GM21515 (cell line): Measurements from ENCODE around the gene TDRD3.

Experiments
- ATAC-seq: cut with Tn5 transposase; IDR thresholded peaks from one replicate; pipeline ENCODE4 v1.9.1; 2021; ENCODE audit not compliant: unreplicated experiment

TDRD3 gene

GRCh38 chr13:60448907-60449510 lies 52.0 kb downstream of the TDRD3 start:
- ATAC-seq: no peak

GRCh38 chr13:60453490-60453889 lies 56.5 kb downstream of the TDRD3 start:
- ATAC-seq: no peak

GRCh38 chr13:60454425-60454824 lies 57.4 kb downstream of the TDRD3 start:
- no peak for ATAC-seq

GRCh38 chr13:60463787-60464186 lies 66.8 kb downstream of the TDRD3 start:
- ATAC-seq: no peak

DNA sequence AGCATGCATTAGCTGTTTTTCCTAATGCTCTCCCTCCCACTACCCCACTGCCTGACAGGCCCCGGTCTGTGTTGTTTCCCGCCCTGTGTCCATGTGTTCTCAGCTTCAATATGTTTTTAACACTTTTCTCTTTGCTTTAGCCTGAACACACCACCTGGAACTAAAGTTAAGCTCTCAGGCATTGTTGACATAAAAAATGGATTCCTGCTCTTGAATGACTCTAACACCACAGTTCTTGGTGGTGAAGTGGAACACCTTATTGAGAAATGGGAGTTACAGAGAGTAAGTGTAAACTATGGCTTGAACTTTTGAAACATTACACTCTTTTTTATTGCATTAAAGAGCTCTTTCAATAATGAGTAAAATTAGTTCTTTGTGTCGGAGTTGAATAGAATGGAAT lies 70.1 kb downstream of the TDRD3 start:
- ATAC-seq: no peak

GRCh38 chr13:60479273-60479672 lies 82.3 kb downstream of the TDRD3 start:
- ATAC-seq: no peak

GRCh38 chr13:60482012-60482411 lies 85.0 kb downstream of the TDRD3 start:
- no peak for ATAC-seq

DNA sequence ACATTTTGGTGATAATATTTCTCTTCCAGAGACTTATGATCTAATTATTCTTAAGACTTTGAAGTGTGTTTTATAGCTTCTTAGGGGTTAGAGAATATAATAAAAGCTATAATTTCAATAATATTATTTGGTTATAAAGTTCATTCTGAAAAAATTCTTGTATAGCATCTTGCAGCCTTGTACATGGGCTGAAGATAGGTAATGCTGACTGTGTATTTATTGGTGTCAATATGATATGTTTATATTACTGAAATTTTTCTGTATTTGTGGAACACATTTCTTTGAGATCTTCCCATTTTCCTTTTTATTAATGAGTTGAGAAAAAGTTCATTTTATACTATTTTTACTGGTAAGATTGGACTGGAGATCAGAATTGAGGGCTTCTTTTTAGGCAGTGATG lies 87.8 kb downstream of the TDRD3 start:
- ATAC-seq: no peak

DNA sequence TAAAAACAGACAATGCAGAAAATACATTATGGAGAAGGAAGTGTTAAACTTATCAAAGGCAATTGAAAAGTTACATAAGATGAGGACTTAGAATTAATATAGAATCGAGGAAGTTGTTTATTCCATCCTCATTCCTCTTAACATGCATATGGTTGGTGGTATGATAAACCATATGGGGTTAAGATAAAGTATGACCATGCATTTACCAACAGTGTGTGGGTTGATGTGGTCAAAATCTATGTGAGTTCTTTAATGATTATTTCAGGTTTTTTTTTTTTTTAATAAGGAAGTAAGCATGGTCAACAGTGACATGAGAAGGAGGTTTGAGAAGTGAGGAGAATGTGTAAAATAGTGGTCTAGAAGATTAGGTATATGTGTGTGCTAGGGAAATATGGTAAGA lies 94.5 kb downstream of the TDRD3 start:
- no peak for ATAC-seq

DNA sequence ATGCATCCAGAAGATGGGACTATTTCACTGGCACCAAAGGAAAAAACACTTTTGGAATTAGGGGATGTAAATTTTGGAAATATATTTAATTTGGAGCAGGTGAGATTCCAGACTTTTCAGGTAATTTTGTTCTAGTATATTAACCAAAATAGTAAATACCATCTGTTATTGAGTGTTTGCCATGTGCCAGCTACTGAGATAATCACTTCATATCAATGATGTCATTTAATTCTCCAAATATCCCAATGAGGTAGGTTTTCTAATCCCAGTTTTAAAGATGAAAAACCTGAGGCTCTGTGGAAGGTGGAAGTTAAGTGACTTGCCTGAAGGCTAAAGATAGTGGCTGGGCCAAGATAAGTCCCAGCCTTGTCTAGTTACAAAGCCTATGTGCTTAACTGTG lies 95.2 kb downstream of the TDRD3 start:
- no peak for ATAC-seq

DNA sequence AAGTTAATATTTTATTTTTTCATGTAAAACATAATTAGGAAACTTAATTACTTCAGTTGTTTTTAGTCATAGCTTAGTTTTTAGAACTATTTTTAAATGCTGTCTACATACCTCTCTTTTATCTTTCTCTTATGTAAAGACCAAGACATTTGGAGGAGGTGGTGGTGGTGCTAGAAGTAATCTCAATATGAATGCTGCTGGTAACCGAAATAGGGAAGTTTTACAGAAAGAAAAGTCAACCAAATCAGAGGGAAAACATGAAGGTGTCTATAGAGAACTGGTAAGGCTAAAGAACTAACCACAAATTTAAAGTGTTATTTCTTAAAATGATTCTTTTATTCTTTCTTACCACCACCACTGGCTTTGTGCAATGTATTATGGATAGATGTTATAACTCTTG lies 97.3 kb downstream of the TDRD3 start:
- no peak for ATAC-seq

DNA sequence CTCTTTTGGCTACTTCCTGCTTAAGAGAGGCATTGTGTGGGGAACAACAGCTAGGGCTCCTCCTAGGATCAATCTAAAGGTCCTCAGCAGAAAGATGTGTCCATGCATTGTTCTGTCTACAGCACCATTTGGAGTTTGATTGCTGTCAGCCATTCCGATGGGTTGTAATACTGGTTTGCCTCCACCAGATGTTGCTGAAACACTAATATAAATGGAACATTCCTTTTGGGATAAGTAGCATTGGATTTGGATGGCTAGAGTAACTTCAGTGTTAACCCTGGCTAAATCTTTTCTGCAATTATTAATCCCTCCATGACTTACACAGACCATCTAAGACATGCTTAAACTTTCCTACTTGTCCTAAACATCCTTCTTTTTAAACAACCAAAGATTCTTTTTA lies 104.2 kb downstream of the TDRD3 start:
- ATAC-seq: no peak

GRCh38 chr13:60509601-60510386 lies 112.8 kb downstream of the TDRD3 start:
- ATAC-seq: no peak

DNA sequence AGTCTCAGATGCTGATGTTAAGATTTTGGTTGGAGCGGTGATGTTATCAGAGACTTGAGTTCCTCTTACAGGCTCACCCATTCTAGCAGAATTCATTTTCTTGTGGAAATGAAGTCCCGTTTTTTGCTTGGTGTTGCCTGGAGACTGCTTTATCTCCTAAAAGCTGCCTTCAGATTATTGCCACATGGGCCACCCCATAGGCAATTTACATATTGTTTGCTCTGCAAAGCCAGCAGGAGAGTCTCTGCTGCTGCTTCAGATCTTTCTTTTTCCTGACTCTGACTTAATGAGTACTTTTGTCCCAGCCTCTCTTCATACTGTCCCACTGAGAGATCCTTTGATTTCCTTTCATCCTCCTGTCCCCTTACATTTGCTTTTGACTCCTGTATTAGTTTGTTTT lies 114.6 kb downstream of the TDRD3 start:
- no peak for ATAC-seq

GRCh38 chr13:60514891-60515290 lies 117.9 kb downstream of the TDRD3 start:
- ATAC-seq: no peak

GRCh38 chr13:60519496-60519895 lies 122.5 kb downstream of the TDRD3 start:
- no peak for ATAC-seq

DNA sequence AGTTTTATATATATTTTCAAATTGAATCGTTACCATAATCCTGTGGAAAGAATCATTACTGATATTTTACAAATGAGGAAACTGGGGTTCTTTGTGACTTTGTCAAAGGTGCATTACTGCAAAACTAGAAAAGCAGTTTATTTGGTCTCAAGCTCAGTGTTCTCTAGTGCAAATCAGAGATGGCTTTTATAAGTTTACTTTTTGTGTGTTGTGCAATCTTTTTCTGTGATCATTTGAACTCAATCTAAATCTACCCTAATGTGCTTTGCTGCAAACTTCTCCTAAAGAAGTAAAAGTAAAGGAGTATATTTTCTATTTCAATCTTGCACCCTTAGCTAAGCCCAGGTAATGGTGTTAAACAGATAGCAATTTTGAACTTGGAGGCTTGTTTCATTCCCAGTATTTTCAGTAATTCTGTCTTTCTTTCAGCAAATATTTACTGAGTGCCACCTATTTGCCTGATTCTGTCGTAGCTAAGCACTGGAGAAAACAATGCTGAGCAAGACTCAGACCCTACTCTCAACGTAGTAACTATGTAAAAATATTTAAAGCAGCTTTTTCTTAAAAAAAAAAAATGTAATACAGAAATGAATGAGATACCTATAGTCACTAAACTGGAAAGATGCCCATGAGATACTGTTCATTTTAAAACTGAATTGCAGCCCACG lies 124.0 kb downstream of the TDRD3 start:
- ATAC-seq: no peak

GRCh38 chr13:60538566-60538965 lies 141.5 kb downstream of the TDRD3 start:
- no peak for ATAC-seq

- no peak for ATAC-seq
Measured at GRCh38 chr13:60540276-60540675, 143.3 kb downstream of the TDRD3 start.

GRCh38 chr13:60562096-60562780 lies 165.2 kb downstream of the TDRD3 start:
- no peak for ATAC-seq

DNA sequence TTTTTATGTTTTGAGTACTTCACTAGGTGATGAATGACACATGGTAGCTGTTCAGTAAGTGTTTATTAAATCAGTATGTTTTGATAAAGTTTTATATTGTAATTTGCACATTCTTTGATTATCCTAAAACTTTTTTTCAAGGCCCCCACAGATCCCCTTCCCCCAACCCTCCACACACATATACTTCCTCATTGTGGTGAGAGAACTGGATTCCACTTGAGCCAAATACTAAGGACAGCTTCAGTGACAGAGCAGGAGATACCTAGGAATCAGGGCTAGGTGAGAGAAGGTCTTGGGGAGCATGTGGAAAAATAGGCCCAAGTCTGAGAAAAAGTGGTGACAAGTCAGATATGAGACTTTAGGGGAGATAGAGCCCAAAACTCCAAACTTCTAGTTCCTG lies 174.6 kb downstream of the TDRD3 start:
- no peak for ATAC-seq
